Limb (tissue), 2 donors: ENCODE data around the gene ARRB2.

Source experiments
- DNase-seq, 2 donors: peaks; one replicate each; pipeline ENCODE4 v3.0.0-alpha.2; 2016; ENCODE audit errors: extremely low spot score in 2 of 2

The ARRB2 gene

DNA sequence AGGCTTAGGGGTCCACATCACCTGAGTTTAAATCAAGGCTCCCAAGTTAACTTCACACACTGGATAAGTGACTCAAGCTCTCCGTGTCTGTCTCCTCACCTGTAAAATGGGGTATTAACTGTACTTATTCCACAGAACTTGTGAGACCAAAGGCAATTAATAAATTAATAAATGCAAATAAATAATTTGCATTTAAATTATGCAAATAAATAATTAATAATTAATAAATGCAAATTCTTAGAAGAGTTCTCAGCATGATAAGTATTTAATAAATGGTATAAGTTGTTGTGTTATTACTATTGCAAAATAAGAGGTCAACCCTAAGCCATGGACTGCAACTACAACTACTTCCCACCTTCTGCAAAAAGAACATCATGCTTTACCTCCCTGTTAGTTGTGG is 43.0 kb downstream of the ARRB2 start:
- no peak for DNase-seq

DNA sequence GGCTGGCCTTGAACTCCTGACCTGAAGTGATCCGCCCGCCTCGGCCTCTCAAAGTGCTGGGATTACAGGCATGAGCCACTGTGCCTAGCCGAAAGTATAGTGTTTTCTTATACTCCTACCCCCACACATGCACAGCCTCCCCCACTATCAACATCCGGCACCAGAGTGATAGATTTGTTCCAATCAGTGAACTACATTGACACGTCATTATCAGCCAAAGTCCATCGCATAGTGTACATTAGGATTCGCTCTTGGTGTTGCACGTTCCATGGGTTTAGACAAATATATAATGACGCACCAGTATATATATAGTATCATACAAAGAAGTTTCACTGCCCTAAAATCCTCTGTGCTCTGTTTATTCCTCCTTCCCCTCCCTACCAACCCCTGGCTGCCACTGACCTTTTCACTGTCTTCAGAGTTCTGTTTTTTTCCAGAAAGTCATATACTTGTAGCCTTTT is 49.4 kb downstream of the ARRB2 start:
- DNase-seq: no peak

GRCh38 chr17:4764595-4764994 is 54.2 kb downstream of the ARRB2 start:
- no peak for DNase-seq

- no peak for DNase-seq
Observed at GRCh38 chr17:4766201-4766600, 55.8 kb downstream of the ARRB2 start.

DNA sequence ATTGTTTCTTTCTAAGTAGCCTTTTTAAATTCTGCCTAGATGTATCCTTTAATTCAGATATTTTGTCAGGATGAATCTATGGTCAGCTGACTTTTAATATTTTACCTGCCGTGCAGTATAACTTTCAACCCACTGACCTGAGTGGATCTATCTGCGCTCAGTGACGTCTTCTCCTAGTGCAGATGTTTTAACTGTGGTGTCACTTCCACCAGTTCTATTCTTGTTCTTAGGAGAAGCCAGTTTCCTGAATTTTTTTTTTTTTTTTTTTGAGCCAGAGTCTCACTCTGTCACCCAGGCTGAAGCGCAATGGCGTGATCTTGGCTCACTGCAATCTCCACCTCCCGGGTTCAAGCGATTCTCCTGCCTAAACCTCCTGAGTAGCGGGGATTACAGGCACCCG is 56.3 kb downstream of the ARRB2 start:
- DNase-seq: no peak

GRCh38 chr17:4768298-4768697 is 57.9 kb downstream of the ARRB2 start:
- no peak for DNase-seq

DNA sequence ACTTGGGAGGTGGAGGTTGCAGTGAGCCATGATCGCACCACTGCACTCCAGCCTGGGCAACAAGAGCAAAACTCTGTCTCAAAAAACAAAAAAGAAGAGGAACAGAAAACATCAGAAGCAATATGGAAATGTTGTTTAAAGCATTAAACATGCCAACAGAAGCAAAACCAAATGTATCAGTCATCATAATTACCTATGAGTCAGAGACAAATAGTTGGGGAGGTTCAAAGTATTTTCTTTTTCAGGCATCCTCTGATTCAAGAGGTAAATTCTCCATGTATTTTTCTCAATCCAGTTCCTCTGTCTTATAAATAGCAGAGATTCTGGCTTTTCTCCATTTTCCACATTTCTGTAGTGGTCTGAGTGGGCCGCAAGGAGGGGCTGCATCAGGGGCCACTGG is 59.2 kb downstream of the ARRB2 start:
- DNase-seq: no peak
